ENCODE measurements around the gene SWSAP1.

GRCh38 chr19:11390359-11390758 is 15.9 kb downstream of the SWSAP1 start:
- TF ChIP-seq POLR2A (IDR thresholded peaks at IDR 0.05) (no peak), CTCF (IDR thresholded peaks at IDR 0.05) (no peak)
